HFF-Myc (cell line): ENCODE measurements around the gene U2SURP.

ENCODE experiments used
- DNase-seq: peaks from one replicate; pipeline ENCODE4 v3.0.0-alpha.2; 2011; ENCODE audit warnings: low read depth; ENCODE audit errors: extremely low read depth
- H3K4me3 ChIP-seq: replicated peaks from 2 replicates; pipeline ENCODE4 v1.5.1; 2011; ENCODE audit warnings: low read depth, mild to moderate bottlenecking, control low read depth, low read length
- CTCF ChIP-seq: IDR thresholded peaks from 2 replicates; pipeline ENCODE4 v1.5.1; 2012; ENCODE audit warnings: mild to moderate bottlenecking, low read depth, low read length, control low read depth; ENCODE audit errors: missing control alignments

The U2SURP gene

GRCh38 chr3:142998439-142998838, 2.9 kb upstream of the U2SURP start:
- no peak overlapping the region for H3K4me3 ChIP-seq
- no peak for TF ChIP-seq CTCF
- DNase-seq, result no peak

GRCh38 chr3:142999881-143000280, 1.5 kb upstream of the U2SURP start:
- TF ChIP-seq CTCF, result no peak
- DNase-seq, result no peak
- H3K4me3 ChIP-seq, result peak overlapping the region; percentile 94

- no peak for TF ChIP-seq CTCF
- DNase-seq, result no peak
These were observed 842 bp upstream of the U2SURP start for GRCh38 chr3:143000528-143000927.

GRCh38 chr3:143001034-143001368, 369 bp upstream of the U2SURP start:
- no peak for DNase-seq

More at GRCh38 chr3:143000528-143000927, 842 bp upstream of the U2SURP start:
- peak overlapping the region; percentile 94 for H3K4me3 ChIP-seq

DNA sequence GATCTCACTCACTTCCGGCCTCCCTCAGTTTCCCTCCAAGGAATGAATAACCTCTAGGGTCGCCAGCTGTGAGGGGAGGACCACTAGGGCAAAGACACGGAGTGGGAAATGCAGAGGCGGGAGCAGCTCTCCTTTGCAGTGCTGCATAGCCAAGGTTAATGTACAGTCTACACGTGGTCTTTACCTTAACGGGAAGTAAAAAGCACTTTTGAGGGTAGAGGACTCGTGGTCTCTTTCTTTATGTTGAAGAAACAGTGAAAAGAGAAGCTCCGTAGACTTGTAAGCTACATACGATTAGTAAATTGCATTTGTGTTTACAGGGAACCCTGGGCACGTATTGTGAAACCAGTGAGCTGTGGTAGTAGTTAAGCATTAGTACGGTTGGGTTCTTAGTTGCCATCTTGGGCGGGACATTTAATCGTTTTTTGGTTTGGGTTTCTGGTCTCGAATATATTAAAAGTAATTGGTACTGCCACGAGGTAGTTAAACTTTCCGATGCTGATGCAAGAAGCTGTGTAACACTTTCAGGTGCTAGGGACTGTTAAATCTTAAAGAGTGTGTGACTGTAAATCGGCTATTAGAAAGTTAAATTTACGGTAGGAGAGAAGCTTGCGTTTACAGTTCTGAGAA, 828 bp downstream of the U2SURP start:
- no peak for DNase-seq

More at GRCh38 chr3:143001034-143001368, 369 bp upstream of the U2SURP start:
- H3K4me3 ChIP-seq, result peak overlapping the region; percentile 94
- no peak for TF ChIP-seq CTCF

DNA sequence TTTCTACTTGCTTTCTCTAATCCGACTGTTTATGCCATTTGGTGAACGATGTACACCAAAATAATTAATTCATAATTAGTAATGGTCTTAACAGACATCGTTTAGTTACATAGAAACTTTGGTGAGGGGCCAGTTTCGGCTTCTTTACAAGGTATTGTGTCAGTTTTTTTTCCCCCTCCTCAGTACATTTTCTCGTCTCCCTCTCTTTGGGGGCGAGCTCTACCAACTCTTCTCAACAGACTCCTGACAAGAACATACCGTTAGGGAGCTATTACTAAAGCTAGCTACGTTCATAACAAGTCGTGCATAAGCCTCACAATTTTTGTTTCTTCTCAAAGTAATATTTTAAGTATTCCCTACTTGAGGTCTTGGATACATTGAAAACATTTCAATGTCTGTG, 1.4 kb downstream of the U2SURP start:
- no peak for TF ChIP-seq CTCF
- no peak for DNase-seq
- peak overlapping the region; percentile 94 for H3K4me3 ChIP-seq

More for the DNA sequence above, 828 bp downstream of the U2SURP start:
- no peak for TF ChIP-seq CTCF
- H3K4me3 ChIP-seq, result peak overlapping the region; percentile 94

DNA sequence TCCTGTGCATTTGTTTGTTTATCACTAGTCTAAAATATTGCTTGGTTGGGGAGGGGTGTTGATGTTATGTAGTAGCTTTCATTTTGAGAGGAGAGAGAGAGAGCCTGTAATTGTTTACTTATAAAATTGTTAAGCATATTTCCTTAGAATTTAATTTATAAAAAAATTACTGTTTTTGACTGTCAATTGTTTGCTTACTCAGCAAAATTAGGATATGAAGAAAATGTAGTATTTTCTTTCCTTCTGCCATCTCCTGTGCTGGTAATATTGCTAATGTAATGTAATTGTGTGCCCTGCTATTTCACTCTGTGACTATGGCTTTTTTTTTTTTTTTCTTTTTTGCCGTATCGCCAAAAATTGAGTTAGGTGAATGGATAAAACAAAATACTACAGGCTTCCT, 3.5 kb downstream of the U2SURP start:
- DNase-seq, result no peak
- TF ChIP-seq CTCF, result no peak
- no peak overlapping the region; the same call in 1 of the 2 replicates for H3K4me3 ChIP-seq
